H1 (cell line): ENCODE results near the gene C15orf39.

Experiments used
- BRCA1 ChIP-seq: IDR thresholded peaks from 2 replicates; pipeline ENCODE4 v1.6.1; 2012; ENCODE audit warnings: low read depth, low read length, improper control_type of control experiment
- CHD2 ChIP-seq: IDR thresholded peaks from 2 replicates; pipeline ENCODE4 v1.6.1; 2012; ENCODE audit warnings: low read length, improper control_type of control experiment
- EGR1 ChIP-seq: IDR thresholded peaks from 2 replicates; pipeline ENCODE4 v1.6.1; 2011; ENCODE audit warnings: low read depth, low read length, borderline replicate concordance
- EP300 ChIP-seq, 2 experiments: IDR thresholded peaks; 1 replicate in 1 of 2; 2 replicates in 1 of 2; pipeline ENCODE4 v1.6.1; 2011 to 2012; ENCODE audit warnings: low read depth in 2 of 2, low read length in 2 of 2, mild to moderate bottlenecking in 2 of 2, borderline replicate concordance in 1 of 2, inconsistent platforms in 1 of 2, moderate library complexity in 1 of 2
- EZH2 ChIP-seq: fragments of 200-600 bp; sonication (generic); IDR thresholded peaks from 2 replicates; pipeline ENCODE4 v1.7.1; 2012; ENCODE audit warnings: low read depth, mild to moderate bottlenecking, moderate library complexity, low read length, inconsistent platforms; ENCODE audit not compliant: severe bottlenecking
- GTF2F1 ChIP-seq: IDR thresholded peaks from 2 replicates; pipeline ENCODE4 v1.6.1; 2012; ENCODE audit warnings: low read depth, low read length, improper control_type of control experiment, borderline replicate concordance
- POLR2A ChIP-seq, 2 experiments: IDR thresholded peaks; 1 replicate in 1 of 2; 2 replicates in 1 of 2; pipeline ENCODE4 v1.6.1; 2011; ENCODE audit warnings: low read depth in 2 of 2, low read length in 2 of 2, mild to moderate bottlenecking in 2 of 2; ENCODE audit errors: control extremely low read depth in 1 of 2
- POU5F1 ChIP-seq: IDR thresholded peaks from 2 replicates; pipeline ENCODE4 v1.6.1; 2011; ENCODE audit warnings: low read depth, mild to moderate bottlenecking, low read length, moderate library complexity
- SIN3A ChIP-seq, 2 experiments: IDR thresholded peaks in 1 of 2; conservative IDR thresholded peaks in 1 of 2; 2 replicates each; pipeline ENCODE4 v1.6.1; 2011 to 2012; ENCODE audit warnings: low read length in 2 of 2, improper control_type of control experiment in 1 of 2, low read depth in 1 of 2, mild to moderate bottlenecking in 1 of 2
- TAF1 ChIP-seq: IDR thresholded peaks from 2 replicates; pipeline ENCODE4 v1.6.1; 2011; ENCODE audit warnings: mild to moderate bottlenecking, low read depth, low read length
- TBP ChIP-seq: IDR thresholded peaks from 2 replicates; pipeline ENCODE4 v1.6.1; 2011; ENCODE audit warnings: low read depth, low read length, improper control_type of control experiment
- YY1 ChIP-seq: IDR thresholded peaks from 2 replicates; pipeline ENCODE4 v1.6.1; 2011; ENCODE audit warnings: low read depth, mild to moderate bottlenecking, low read length
- TF ChIP-seq, protein P1 (sequence below), 3 experiments: IDR thresholded peaks; 1 replicate in 2 of 3; 2 replicates in 1 of 3; pipeline versions ENCODE4 v1.5.1 to v1.6.1; 2011; ENCODE audit warnings: low read length in 3 of 3, mild to moderate bottlenecking in 3 of 3, inconsistent platforms in 2 of 3, low read depth in 1 of 3, moderate library complexity in 1 of 3; ENCODE audit not compliant: insufficient read depth in 1 of 3; ENCODE audit errors: control extremely low read depth in 1 of 3
- TF ChIP-seq, protein P2 (sequence below): IDR thresholded peaks from 2 replicates; pipeline ENCODE4 v1.6.1; 2011; ENCODE audit warnings: low read length, improper control_type of control experiment

- no peak for TF ChIP-seq EZH2
- TF ChIP-seq TAF1 = no peak
- no peak for TF ChIP-seq GTF2F1
- no peak for TF ChIP-seq EP300 (IDR thresholded peaks at IDR 0.05; ENCODE audit: borderline replicate concordance in 1 of 2, low read depth in 2 of 2, low read length in 2 of 2)
- TF ChIP-seq POLR2A (IDR thresholded peaks at IDR 0.05; ENCODE audit: control extremely low read depth in 1 of 2, low read depth in 2 of 2, low read length in 2 of 2) = no peak
- TF ChIP-seq, protein P1, sequence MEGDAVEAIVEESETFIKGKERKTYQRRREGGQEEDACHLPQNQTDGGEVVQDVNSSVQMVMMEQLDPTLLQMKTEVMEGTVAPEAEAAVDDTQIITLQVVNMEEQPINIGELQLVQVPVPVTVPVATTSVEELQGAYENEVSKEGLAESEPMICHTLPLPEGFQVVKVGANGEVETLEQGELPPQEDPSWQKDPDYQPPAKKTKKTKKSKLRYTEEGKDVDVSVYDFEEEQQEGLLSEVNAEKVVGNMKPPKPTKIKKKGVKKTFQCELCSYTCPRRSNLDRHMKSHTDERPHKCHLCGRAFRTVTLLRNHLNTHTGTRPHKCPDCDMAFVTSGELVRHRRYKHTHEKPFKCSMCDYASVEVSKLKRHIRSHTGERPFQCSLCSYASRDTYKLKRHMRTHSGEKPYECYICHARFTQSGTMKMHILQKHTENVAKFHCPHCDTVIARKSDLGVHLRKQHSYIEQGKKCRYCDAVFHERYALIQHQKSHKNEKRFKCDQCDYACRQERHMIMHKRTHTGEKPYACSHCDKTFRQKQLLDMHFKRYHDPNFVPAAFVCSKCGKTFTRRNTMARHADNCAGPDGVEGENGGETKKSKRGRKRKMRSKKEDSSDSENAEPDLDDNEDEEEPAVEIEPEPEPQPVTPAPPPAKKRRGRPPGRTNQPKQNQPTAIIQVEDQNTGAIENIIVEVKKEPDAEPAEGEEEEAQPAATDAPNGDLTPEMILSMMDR (IDR thresholded peaks at IDR 0.05; ENCODE audit: control extremely low read depth in 1 of 3, insufficient read depth in 1 of 3, low read depth in 1 of 3, low read length in 3 of 3) = no peak
- no peak for TF ChIP-seq BRCA1
- TF ChIP-seq, protein P2, sequence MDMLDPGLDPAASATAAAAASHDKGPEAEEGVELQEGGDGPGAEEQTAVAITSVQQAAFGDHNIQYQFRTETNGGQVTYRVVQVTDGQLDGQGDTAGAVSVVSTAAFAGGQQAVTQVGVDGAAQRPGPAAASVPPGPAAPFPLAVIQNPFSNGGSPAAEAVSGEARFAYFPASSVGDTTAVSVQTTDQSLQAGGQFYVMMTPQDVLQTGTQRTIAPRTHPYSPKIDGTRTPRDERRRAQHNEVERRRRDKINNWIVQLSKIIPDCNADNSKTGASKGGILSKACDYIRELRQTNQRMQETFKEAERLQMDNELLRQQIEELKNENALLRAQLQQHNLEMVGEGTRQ = no peak
- TF ChIP-seq YY1 = no peak
- TF ChIP-seq POU5F1 = no peak
- TF ChIP-seq EGR1 = no peak
- TF ChIP-seq TBP = no peak
- no peak for TF ChIP-seq SIN3A (conservative IDR thresholded peaks at IDR 0.05 in 1 of 2, IDR thresholded peaks at IDR 0.05 in 1 of 2; ENCODE audit: low read depth in 1 of 2, low read length in 2 of 2)
- no peak for TF ChIP-seq CHD2
These were observed 24.5 kb downstream of the C15orf39 start for GRCh38 chr15:75225951-75226732.
